GM12872 (cell line): Measurements from ENCODE around the gene CAPN8.

Source experiments
- CTCF ChIP-seq: IDR thresholded peaks from 3 replicates; pipeline ENCODE4 v1.5.1; 2011; ENCODE audit warnings: low read depth, mild to moderate bottlenecking, low read length, moderate library complexity; ENCODE audit not compliant: insufficient read depth

Gene CAPN8

GRCh38 chr1:223706077-223706973 is 40.8 kb upstream of the CAPN8 start:
- no peak for TF ChIP-seq CTCF

- TF ChIP-seq CTCF, result no peak
Measured at GRCh38 chr1:223704921-223705878, 39.7 kb upstream of the CAPN8 start.

- TF ChIP-seq CTCF, result no peak
Measured at GRCh38 chr1:223703668-223704013, 38.1 kb upstream of the CAPN8 start.

- TF ChIP-seq CTCF, result no peak
Measured at GRCh38 chr1:223702735-223703667, 37.5 kb upstream of the CAPN8 start.

- no peak for TF ChIP-seq CTCF
Measured at GRCh38 chr1:223700942-223701637, 35.6 kb upstream of the CAPN8 start.

GRCh38 chr1:223700388-223700918 is 35.0 kb upstream of the CAPN8 start:
- no peak for TF ChIP-seq CTCF
